IMR-90 (cell line): ENCODE data around the gene CDC14A. TPM values are rescaled to one million over a fixed set of nuclear protein-coding genes. Genes with fewer than 3 reads are reported as not detected.

Experiments
- ATAC-seq: fragments of 200-7000 bp; cut with Tn5 transposase; 2 replicates; pipeline ENCODE4 v1.9.1; 2020; ENCODE audit warnings: low read depth, mild to moderate bottlenecking, moderate library complexity
- BruUV-seq: library from RNA; stranded (reverse); fragments of 400-500 nt; replicated peaks from 2 replicates; lab custom pipeline; 2021; lab: Mats Ljungman, UMichigan
- CTCF ChIA-PET: fragments of 300-600 bp; formaldehyde crosslinking; extraction: SDS; loops from one replicate; lab custom pipeline; 2021; ENCODE audit warnings: antibody characterized with exemption; lab: Yijun Ruan, JAX
- POLR2A ChIA-PET: fragments of 300-600 bp; sonication (Branson Sonifier 250); formaldehyde crosslinking; loops from one replicate; lab custom pipeline; 2022; ENCODE audit warnings: antibody characterized with exemption; ENCODE audit not compliant: unreplicated experiment; lab: Charles Lee
- DNase-seq: peaks from one replicate; pipeline ENCODE4 v3.0.0; 2013
- H2AFZ ChIP-seq: replicated peaks from 2 replicates; pipeline ENCODE3; 2013; ENCODE audit warnings: low read length, mild to moderate bottlenecking; ENCODE audit not compliant: poor library complexity
- H2AK5ac ChIP-seq: 2 replicates; pipeline ENCODE4 v1.6.1; 2013; ENCODE audit warnings: low read depth, low read length, inconsistent platforms
- H2AK9ac ChIP-seq: replicated peaks from 2 replicates; pipeline ENCODE3; 2013; ENCODE audit warnings: mild to moderate bottlenecking, low read depth, low read length, moderate library complexity; ENCODE audit not compliant: poor library complexity
- H2BK120ac ChIP-seq: 2 replicates; pipeline ENCODE4 v1.6.1; 2013; ENCODE audit warnings: low read depth, low read length, inconsistent platforms
- H2BK15ac ChIP-seq: 3 replicates; pipeline ENCODE4 v1.6.1; 2013; ENCODE audit warnings: low read depth, low read length, inconsistent platforms
- H2BK20ac ChIP-seq: 2 replicates; pipeline ENCODE4 v1.6.1; 2013; ENCODE audit warnings: low read depth, mild to moderate bottlenecking, inconsistent platforms, low read length, moderate library complexity
- H2BK5ac ChIP-seq: 2 replicates; pipeline ENCODE4 v1.6.1; 2013; ENCODE audit warnings: mild to moderate bottlenecking, low read depth, low read length, inconsistent platforms; ENCODE audit not compliant: poor library complexity, severe bottlenecking
- H3K14ac ChIP-seq: replicated peaks from 2 replicates; pipeline ENCODE4 v1.6.1; 2013; ENCODE audit warnings: low read depth, low read length, inconsistent platforms
- H3K18ac ChIP-seq: 2 replicates; pipeline ENCODE4 v1.6.1; 2013; ENCODE audit warnings: low read depth, low read length, control low read depth
- H3K23ac ChIP-seq: 2 replicates; pipeline ENCODE4 v1.6.1; 2013; ENCODE audit warnings: low read depth, low read length, inconsistent platforms
- H3K27ac ChIP-seq: 2 replicates; pipeline ENCODE4 v1.5.1; 2013; ENCODE audit warnings: mild to moderate bottlenecking, control low read depth, low read length; ENCODE audit not compliant: insufficient read depth
- H3K27me3 ChIP-seq: 2 replicates; pipeline ENCODE4 v1.6.1; 2013; ENCODE audit warnings: low read length; ENCODE audit not compliant: control insufficient read depth, insufficient read depth
- H3K36me3 ChIP-seq: 2 replicates; pipeline ENCODE4 v1.6.1; 2013; ENCODE audit warnings: low read length, mixed read lengths; ENCODE audit not compliant: control insufficient read depth, insufficient read depth
- H3K4ac ChIP-seq: 2 replicates; pipeline ENCODE4 v1.6.1; 2013; ENCODE audit warnings: low read depth, low read length, inconsistent platforms
- H3K4me1 ChIP-seq: 2 replicates; pipeline ENCODE4 v1.6.1; 2013; ENCODE audit warnings: low read length, mixed read lengths; ENCODE audit not compliant: control insufficient read depth, insufficient read depth
- H3K4me2 ChIP-seq: 2 replicates; pipeline ENCODE4 v1.6.1; 2013; ENCODE audit warnings: low read depth, mild to moderate bottlenecking, control low read depth, low read length, moderate library complexity
- H3K4me3 ChIP-seq: 2 replicates; pipeline ENCODE4 v1.5.1; 2013; ENCODE audit warnings: low read depth, mild to moderate bottlenecking, control low read depth, low read length, moderate library complexity; ENCODE audit not compliant: insufficient read depth
- H3K56ac ChIP-seq: 2 replicates; pipeline ENCODE4 v1.6.1; 2013; ENCODE audit warnings: low read length, inconsistent platforms; ENCODE audit not compliant: insufficient read depth; ENCODE audit errors: extremely low read depth
- H3K79me1 ChIP-seq, 2 experiments: 2 replicates each; pipeline ENCODE4 v1.6.1; 2013; ENCODE audit warnings: low read length in 2 of 2, inconsistent platforms in 1 of 2, low read depth in 1 of 2
- H3K9ac ChIP-seq: 2 replicates; pipeline ENCODE4 v1.6.1; 2013; ENCODE audit warnings: low read depth, low read length, control low read depth
- H3K9me1 ChIP-seq: 2 replicates; pipeline ENCODE4 v1.6.1; 2013; ENCODE audit warnings: low read length, inconsistent platforms; ENCODE audit not compliant: insufficient read depth
- H3K9me3 ChIP-seq: 2 replicates; pipeline ENCODE4 v1.6.1; 2013; ENCODE audit warnings: low read length; ENCODE audit not compliant: control insufficient read depth, insufficient read depth
- H4K20me1 ChIP-seq: 2 replicates; pipeline ENCODE4 v1.6.1; 2013; ENCODE audit warnings: low read length, inconsistent platforms; ENCODE audit not compliant: insufficient read depth
- H4K5ac ChIP-seq: 2 replicates; pipeline ENCODE4 v1.6.1; 2013; ENCODE audit warnings: mild to moderate bottlenecking, low read depth, low read length, control low read depth
- H4K8ac ChIP-seq, 2 experiments: 2 replicates each; pipeline ENCODE4 v1.6.1; 2013; ENCODE audit warnings: low read depth in 2 of 2, low read length in 2 of 2, control low read depth in 1 of 2, inconsistent platforms in 1 of 2
- H4K91ac ChIP-seq: 2 replicates; pipeline ENCODE4 v1.6.1; 2013; ENCODE audit warnings: low read depth, low read length, inconsistent platforms; ENCODE audit not compliant: insufficient read depth
- BHLHE40 ChIP-seq: fragments of 150-350 bp; IDR thresholded peaks from 2 replicates; pipeline ENCODE4 v1.6.1; 2016; ENCODE audit warnings: mild to moderate bottlenecking, low read depth, low read length
- CEBPB ChIP-seq: IDR thresholded peaks from 2 replicates; pipeline ENCODE4 v1.6.1; 2012; ENCODE audit warnings: low read depth, low read length, improper control_type of control experiment
- CHD1 ChIP-seq: IDR thresholded peaks from 2 replicates; pipeline ENCODE4 v1.6.1; 2012; ENCODE audit warnings: low read depth, low read length, improper control_type of control experiment
- FOS ChIP-seq: fragments of 150-350 bp; IDR thresholded peaks from 2 replicates; pipeline ENCODE4 v1.6.1; 2016; ENCODE audit warnings: low read depth, low read length
- MAFK ChIP-seq: IDR thresholded peaks from 2 replicates; pipeline ENCODE4 v1.6.1; 2012; ENCODE audit warnings: low read depth, low read length, improper control_type of control experiment
- MXI1 ChIP-seq: IDR thresholded peaks from 2 replicates; pipeline ENCODE4 v1.6.1; 2012; ENCODE audit warnings: low read depth, mild to moderate bottlenecking, low read length, moderate library complexity, borderline replicate concordance
- NFE2L2 ChIP-seq: fragments of 150-350 bp; IDR thresholded peaks from 2 replicates; pipeline ENCODE4 v1.6.1; 2016; ENCODE audit warnings: low read depth, mild to moderate bottlenecking, low read length
- POLR2A ChIP-seq: IDR thresholded peaks from 2 replicates; pipeline ENCODE4 v1.6.1; 2012; ENCODE audit warnings: mild to moderate bottlenecking, low read depth, low read length
- RAD21 ChIP-seq: IDR thresholded peaks from 2 replicates; pipeline ENCODE4 v1.6.1; 2012; ENCODE audit warnings: low read length, improper control_type of control experiment
- SMC3 ChIP-seq: fragments of 150-350 bp; IDR thresholded peaks from 2 replicates; pipeline ENCODE4 v1.6.1; 2016; ENCODE audit warnings: low read depth, mild to moderate bottlenecking, antibody characterized with exemption, low read length, moderate library complexity
- WGBS, 2 experiments: methylation state at CpG; one replicate each; pipeline versions ENCODE4 v1.1.5 to v1.1.7; 2013; ENCODE audit warnings: missing lambda C conversion rate in 2 of 2; ENCODE audit not compliant: insufficient read length in 1 of 2; ENCODE audit errors: extremely low coverage in 2 of 2; 5-methylcytosine and 5-hydroxymethylcytosine counted together
- dilution Hi-C: fragments of 300-500 bp; cut with HindIII; formaldehyde crosslinking; loops from one replicate; pipeline ENCODE4 v1.14.3; 2018; ENCODE audit warnings: low sequenced_read_pairs; ENCODE audit not compliant: unreplicated experiment
- in situ Hi-C: fragments of 300-500 bp; cut with MboI; formaldehyde crosslinking; loops from 3 replicates; pipeline ENCODE4 v1.14.3; 2019; ENCODE audit warnings: low sequenced_read_pairs, inconsistent platforms, mixed read lengths
- intact Hi-C: fragments of 100-400 bp; cut with micrococcal nuclease; formaldehyde crosslinking; loops from 2 replicates; pipeline ENCODE4 v1.10.0; 2022
- polyA plus RNA-seq, 3 experiments: library from polyadenylated mRNA; depleted of rRNA; stranded (reverse); fragments of >200 nt; gene quantifications; 2 replicates each; pipeline ENCODE4 v1.2.3, GENCODE V29; 2012; ENCODE audit warnings: low replicate concordance in 1 of 3
- total RNA-seq: library from RNA; depleted of rRNA; stranded (reverse); fragments of >200 nt; gene quantifications from 2 replicates; pipeline ENCODE4 v1.2.3, GENCODE V29; 2012
- TF ChIP-seq, protein P1 (sequence below): fragments of 150-350 bp; IDR thresholded peaks from 2 replicates; pipeline ENCODE4 v1.6.1; 2017; ENCODE audit warnings: mild to moderate bottlenecking, antibody characterized with exemption, low read length, low read depth

Gene CDC14A
- total and polyA plus RNA-seq, 2 of the 4 experiments (the other 2 are of a cell fraction): 1.7 to 3.0 TPM

DNA sequence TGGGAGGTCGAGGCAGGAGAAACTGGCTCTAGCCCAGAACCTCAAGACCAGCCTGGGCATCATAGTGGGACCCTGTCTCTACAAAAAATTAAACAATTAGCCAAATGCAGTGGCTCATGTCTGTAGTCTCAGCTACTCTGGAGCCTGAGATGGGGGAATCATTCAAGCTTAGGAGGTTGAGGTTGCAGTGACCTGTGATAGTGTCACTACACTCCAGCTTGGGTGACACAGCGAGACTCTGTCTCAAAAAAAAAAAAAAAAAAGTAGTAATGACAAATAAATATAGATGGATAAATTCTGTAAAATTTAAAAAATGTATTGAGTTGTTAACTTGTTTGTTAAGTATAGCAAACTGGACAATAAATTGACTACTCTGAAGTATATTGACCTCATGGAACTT, 5.9 kb upstream of the CDC14A start:
- Histone ChIP-seq H3K27ac (no peak overlapping the region), H2AFZ (no peak overlapping the region), H2BK120ac (no peak overlapping the region), H3K4me3 (no peak overlapping the region), H3K9ac (no peak overlapping the region), H3K27me3 (peaks cover under 1% of the 10 kb centered on the region; the same call in 1 of the 2 replicates), H2AK5ac (no peak overlapping the region), H2BK20ac (no peak overlapping the region), H3K4me2 (no peak overlapping the region), H3K18ac (no peak overlapping the region), H3K9me3 (no peaks in the 10 kb centered on the region), H4K5ac (no peak overlapping the region), H3K14ac (no peak overlapping the region), H2BK5ac (no peak overlapping the region), H3K4me1 (no peaks in the 10 kb centered on the region), H4K8ac (no peak overlapping the region), H2AK9ac (no peak overlapping the region), H3K23ac (no peak overlapping the region), H4K91ac (no peak overlapping the region), H3K56ac (no peak overlapping the region), H3K36me3 (no peaks in the 10 kb centered on the region), H4K20me1 (no peaks in the 10 kb centered on the region), H3K4ac (no peak overlapping the region), H2BK15ac (no peak overlapping the region), H3K79me1 (no peaks in the 10 kb centered on the region), H3K9me1 (no peaks in the 10 kb centered on the region)
- DNase-seq: no peak
- BruUV-seq: no TSS peak
- WGBS, 2 experiments: no CpG with 5 or more reads among the region's 2 CpGs
- ATAC-seq: no peak
- dilution Hi-C loops: no loop called here
- ChIA-PET POLR2A (no interaction called here), CTCF (no interaction called here)
- TF ChIP-seq RAD21: no peak
- TF ChIP-seq POLR2A: no peak
- no peak for TF ChIP-seq CHD1
- no peak for TF ChIP-seq CEBPB
- no peak for TF ChIP-seq NFE2L2
- no peak for TF ChIP-seq MAFK
- TF ChIP-seq FOS: no peak
- TF ChIP-seq, protein P1, sequence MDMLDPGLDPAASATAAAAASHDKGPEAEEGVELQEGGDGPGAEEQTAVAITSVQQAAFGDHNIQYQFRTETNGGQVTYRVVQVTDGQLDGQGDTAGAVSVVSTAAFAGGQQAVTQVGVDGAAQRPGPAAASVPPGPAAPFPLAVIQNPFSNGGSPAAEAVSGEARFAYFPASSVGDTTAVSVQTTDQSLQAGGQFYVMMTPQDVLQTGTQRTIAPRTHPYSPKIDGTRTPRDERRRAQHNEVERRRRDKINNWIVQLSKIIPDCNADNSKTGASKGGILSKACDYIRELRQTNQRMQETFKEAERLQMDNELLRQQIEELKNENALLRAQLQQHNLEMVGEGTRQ: no peak
- TF ChIP-seq SMC3: no peak
- no peak for TF ChIP-seq BHLHE40
- no peak for TF ChIP-seq MXI1
- in situ Hi-C loops: no loop called here
- intact Hi-C loops: no loop called here
